OCI-LY1 (cell line): Measurements from ENCODE around the gene MALT1.

Experiments used
- CTCF ChIP-seq: fragments of 200-600 bp; sonication (generic), shearing (Covaris generic); IDR thresholded peaks from 2 replicates; pipeline ENCODE4 v1.5.1; 2017; ENCODE audit warnings: mild to moderate bottlenecking, antibody characterized with exemption, low read length, moderate library complexity, mixed read lengths
- EZH2 ChIP-seq: fragments of 200-600 bp; sonication (generic), shearing (Covaris generic); IDR thresholded peaks from 2 replicates; pipeline ENCODE4 v1.8.0; 2017; ENCODE audit warnings: borderline replicate concordance, mixed run types, mild to moderate bottlenecking, antibody characterized with exemption, low read length, moderate library complexity, mixed read lengths

GRCh38 chr18:58698701-58699193 lies 27.5 kb downstream of the MALT1 start:
- TF ChIP-seq CTCF (no peak), EZH2 (no peak)
